AG09309 (cell line): ENCODE results near the gene CD164L2.

Experiments used
- DNase-seq: peaks from one replicate; pipeline ENCODE4 v3.0.0-alpha.2; 2010; ENCODE audit warnings: low read depth
- H3K4me3 ChIP-seq: 2 replicates; pipeline ENCODE4 v1.5.1; 2011; ENCODE audit warnings: mild to moderate bottlenecking, low read depth, low read length, moderate library complexity; ENCODE audit not compliant: control insufficient read depth
- TF ChIP-seq, protein P1 (sequence below): IDR thresholded peaks from 2 replicates; pipeline ENCODE4 v1.5.1; 2011; ENCODE audit warnings: mild to moderate bottlenecking, low read depth, low read length, inconsistent platforms; ENCODE audit not compliant: insufficient read depth, control insufficient read depth; ENCODE audit errors: missing control alignments

Gene CD164L2

GRCh38 chr1:27353166-27353565 lies 30.0 kb downstream of the CD164L2 start:
- TF ChIP-seq, protein P1, sequence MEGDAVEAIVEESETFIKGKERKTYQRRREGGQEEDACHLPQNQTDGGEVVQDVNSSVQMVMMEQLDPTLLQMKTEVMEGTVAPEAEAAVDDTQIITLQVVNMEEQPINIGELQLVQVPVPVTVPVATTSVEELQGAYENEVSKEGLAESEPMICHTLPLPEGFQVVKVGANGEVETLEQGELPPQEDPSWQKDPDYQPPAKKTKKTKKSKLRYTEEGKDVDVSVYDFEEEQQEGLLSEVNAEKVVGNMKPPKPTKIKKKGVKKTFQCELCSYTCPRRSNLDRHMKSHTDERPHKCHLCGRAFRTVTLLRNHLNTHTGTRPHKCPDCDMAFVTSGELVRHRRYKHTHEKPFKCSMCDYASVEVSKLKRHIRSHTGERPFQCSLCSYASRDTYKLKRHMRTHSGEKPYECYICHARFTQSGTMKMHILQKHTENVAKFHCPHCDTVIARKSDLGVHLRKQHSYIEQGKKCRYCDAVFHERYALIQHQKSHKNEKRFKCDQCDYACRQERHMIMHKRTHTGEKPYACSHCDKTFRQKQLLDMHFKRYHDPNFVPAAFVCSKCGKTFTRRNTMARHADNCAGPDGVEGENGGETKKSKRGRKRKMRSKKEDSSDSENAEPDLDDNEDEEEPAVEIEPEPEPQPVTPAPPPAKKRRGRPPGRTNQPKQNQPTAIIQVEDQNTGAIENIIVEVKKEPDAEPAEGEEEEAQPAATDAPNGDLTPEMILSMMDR, result no peak
- DNase-seq, result no peak
- no peak overlapping the region for H3K4me3 ChIP-seq

- TF ChIP-seq, protein P1, result no peak
- no peak for DNase-seq
- no peak overlapping the region for H3K4me3 ChIP-seq
These were observed 31.5 kb downstream of the CD164L2 start for GRCh38 chr1:27351541-27352107.

DNA sequence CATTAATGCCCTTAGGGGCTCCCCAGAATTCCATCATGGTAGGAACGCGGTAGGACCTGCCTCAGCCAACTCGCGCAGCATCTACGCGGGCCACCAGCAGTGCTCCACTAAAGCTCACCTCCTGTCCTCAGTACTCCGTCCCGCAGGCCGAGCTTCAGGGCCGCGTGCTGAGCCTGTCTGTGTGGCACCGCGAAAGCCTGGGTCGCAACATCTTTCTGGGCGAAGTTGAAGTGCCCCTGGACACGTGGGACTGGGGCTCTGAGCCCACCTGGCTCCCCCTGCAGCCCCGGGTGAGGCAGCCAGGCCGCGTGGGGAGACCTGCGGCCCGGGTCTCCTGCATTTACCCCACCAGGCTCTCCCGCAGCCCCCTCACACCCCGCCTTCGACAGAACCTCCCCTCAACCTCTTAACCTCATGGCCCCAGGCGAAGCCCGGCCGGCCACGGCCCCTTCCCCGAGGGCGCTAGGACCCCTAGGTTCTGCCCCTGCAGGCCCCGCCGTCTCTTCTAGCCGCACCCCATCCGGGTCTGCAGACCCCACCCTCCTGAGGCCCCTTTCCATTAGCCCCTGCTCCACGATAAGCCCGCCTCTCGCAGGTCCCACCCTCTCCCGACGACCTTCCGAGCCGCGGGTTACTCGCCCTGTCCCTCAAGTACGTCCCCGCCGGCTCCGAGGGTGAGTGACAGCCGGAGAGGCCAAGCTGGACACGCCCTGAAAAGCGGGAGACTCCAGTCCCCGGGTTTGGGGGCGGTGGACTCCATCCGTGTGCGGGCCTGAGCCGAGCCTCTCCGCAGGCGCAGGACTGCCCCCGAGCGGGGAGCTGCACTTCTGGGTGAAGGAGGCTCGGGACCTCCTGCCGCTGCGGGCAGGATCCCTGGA lies 32.2 kb downstream of the CD164L2 start:
- TF ChIP-seq, protein P1, result no peak
- no peak overlapping the region for H3K4me3 ChIP-seq
- DNase-seq, result no peak

GRCh38 chr1:27349784-27350662 lies 33.1 kb downstream of the CD164L2 start:
- DNase-seq, result no peak
- TF ChIP-seq, protein P1, result no peak
- peak overlapping the region; percentile 38 for H3K4me3 ChIP-seq

GRCh38 chr1:27348861-27349783 lies 34.0 kb downstream of the CD164L2 start:
- no peak for DNase-seq
- H3K4me3 ChIP-seq, result peak overlapping the region; percentile 38
- TF ChIP-seq, protein P1, result no peak
